Measurements from ENCODE around the gene LMOD3.

LMOD3 gene

DNA sequence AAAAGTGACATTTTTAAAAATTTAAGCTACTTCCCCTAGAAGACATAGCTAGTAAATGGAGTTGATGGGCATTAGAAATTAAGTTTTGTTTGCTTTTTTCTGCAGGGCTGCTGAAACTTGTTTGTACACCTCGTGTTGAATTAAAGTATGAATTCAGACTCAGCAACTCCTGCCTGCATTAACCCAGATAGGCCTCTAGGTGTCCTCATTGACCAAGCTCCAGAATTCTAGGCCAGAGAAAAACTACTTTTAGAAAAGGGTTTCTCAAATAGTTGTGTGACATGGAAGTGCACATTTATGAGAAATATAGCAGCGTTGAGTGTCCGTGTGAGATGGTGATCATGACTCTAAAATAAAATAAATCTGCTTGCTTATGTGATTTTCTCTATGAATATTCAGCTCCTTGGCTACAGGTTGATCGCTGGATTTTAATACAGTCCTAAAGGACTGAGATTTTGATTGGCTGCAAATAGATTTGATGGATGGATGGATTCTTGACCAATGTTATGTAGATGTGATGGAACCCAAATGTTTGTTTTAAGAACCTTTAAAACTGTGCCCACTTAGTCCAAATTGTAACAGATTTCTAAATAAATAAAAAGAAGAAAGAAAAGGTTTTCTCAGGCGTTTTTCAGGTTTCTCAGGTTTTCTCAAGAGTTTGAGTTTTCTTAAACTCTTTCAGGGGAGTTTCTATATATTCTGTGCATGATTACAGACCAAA, 39.4 kb upstream of the LMOD3 start:
- no peak overlapping the region for H3K4me3 ChIP-seq (replicated peaks; ENCODE audit: low read depth, low read length)
- TF ChIP-seq, protein P1, sequence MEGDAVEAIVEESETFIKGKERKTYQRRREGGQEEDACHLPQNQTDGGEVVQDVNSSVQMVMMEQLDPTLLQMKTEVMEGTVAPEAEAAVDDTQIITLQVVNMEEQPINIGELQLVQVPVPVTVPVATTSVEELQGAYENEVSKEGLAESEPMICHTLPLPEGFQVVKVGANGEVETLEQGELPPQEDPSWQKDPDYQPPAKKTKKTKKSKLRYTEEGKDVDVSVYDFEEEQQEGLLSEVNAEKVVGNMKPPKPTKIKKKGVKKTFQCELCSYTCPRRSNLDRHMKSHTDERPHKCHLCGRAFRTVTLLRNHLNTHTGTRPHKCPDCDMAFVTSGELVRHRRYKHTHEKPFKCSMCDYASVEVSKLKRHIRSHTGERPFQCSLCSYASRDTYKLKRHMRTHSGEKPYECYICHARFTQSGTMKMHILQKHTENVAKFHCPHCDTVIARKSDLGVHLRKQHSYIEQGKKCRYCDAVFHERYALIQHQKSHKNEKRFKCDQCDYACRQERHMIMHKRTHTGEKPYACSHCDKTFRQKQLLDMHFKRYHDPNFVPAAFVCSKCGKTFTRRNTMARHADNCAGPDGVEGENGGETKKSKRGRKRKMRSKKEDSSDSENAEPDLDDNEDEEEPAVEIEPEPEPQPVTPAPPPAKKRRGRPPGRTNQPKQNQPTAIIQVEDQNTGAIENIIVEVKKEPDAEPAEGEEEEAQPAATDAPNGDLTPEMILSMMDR (IDR thresholded peaks at IDR 0.05; ENCODE audit: low read length, missing control alignments), result peak; percentile 96
- DNase-seq (ENCODE audit: low read depth), result peak; percentile 75

DNA sequence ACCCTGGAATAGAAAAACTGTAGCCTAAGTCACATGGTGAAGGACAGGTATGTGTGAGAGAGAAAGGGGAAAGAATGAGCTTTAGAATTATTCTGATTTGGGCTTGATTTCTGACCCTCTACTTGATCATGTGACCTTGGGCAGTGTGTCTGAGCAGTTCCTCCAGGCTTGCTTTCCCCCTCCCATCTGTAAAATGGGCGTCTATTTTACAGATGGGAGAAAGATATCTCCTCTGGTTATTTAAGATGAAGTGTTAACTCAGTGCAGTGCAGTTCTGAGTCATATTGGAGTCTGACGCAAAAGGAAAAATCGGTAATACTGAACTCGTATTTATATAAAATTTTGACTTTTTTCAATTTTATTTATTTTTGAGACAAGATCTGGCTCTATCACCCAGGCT, 38.1 kb upstream of the LMOD3 start:
- TF ChIP-seq, protein P1 (IDR thresholded peaks at IDR 0.05; ENCODE audit: low read length, missing control alignments), result no peak
- H3K4me3 ChIP-seq (replicated peaks; ENCODE audit: low read depth, low read length), result no peak overlapping the region
- no peak for DNase-seq (ENCODE audit: low read depth)

DNA sequence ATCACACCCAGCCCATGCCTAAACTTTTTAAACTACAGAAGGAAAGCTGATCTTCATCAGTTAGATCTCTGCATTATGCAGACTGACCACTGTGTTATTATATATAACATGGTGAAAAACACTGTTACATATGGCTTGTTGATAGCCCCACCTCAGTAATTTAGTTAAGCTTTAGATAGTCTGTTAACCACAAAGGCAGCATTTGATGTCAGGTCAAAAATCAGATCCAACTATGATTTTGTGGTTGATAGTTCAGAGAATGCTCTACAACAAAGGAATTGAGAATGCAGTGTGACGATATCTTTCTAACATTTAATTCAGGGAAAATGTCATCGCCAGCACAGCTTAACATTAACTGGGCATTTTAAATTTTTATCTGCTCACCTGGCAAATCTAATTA, 37.7 kb upstream of the LMOD3 start:
- TF ChIP-seq, protein P1 (IDR thresholded peaks at IDR 0.05; ENCODE audit: low read length, missing control alignments), result no peak
- H3K4me3 ChIP-seq (replicated peaks; ENCODE audit: low read depth, low read length), result no peak overlapping the region
- DNase-seq (ENCODE audit: low read depth), result no peak

DNA sequence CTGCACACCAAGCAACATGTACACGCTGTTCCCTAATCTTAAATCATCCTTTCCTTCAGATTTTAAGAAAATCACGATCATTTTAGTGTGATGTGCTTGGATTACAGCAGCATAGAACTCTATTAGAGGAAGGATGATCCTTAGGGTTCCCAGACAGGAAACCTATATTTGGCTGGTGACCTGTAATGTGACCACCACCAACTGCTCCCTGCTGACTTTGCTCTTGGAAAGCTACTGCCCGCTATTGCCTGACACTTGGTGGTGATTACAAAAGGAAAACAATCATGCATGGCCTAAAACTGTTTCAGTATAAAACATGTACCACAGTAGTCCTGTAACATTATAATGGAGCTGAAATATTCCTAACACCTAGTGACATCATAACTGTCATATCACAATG, 27.2 kb upstream of the LMOD3 start:
- DNase-seq (ENCODE audit: low read depth), result no peak
- TF ChIP-seq, protein P1 (IDR thresholded peaks at IDR 0.05; ENCODE audit: low read length, missing control alignments), result no peak
- no peak overlapping the region for H3K4me3 ChIP-seq (replicated peaks; ENCODE audit: low read depth, low read length)

DNA sequence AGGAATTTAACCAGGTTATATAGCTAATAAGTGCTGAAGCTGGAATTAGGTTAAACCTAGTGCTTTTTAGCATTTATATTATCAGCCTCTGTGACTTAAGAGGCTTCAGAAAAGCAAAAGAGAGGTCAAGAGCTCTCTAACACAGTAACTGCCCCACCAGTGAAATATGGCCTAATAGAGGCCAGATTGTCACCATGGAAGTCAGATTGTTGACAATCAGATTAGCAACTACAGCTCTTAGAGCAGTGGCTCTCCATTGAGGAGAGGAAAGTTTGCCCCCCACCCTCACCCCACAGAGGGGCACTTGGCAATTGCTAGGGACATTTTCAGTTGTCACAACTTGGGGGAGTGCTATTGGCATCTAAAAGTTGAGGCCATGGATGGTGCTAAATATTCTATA, 23.3 kb upstream of the LMOD3 start:
- DNase-seq (ENCODE audit: low read depth), result no peak
- TF ChIP-seq, protein P1 (IDR thresholded peaks at IDR 0.05; ENCODE audit: low read length, missing control alignments), result no peak
- H3K4me3 ChIP-seq (replicated peaks; ENCODE audit: low read depth, low read length), result no peak overlapping the region

DNA sequence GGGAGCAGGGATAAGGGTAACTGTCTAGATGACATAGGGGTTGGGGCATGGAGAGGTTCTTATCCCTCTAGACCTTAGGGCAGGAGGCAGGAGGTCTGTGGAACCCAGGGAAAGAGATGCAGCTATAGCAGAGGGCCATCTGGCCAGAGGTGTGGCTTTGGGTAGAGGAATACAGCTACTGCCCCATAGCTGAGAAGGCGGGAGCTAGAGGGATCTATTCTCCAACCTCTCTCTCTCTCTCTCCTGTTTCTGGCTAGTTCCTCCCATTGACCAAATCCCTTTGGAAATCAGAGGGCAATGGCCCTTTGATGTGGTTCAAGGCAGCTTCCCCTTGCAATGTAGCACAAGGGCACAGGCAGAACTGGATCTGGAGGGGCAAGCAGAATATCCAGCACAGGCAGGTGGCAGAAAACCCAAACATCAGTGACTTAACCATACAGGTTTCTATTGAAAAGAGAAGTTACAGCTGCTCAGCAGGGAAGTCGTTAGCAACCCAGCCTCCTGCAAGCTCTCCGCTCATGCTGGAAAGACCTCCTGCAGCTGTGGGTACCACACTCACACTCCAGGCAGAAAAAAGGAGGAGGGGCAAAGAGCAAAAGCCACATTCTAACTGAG, 22.3 kb upstream of the LMOD3 start:
- no peak for DNase-seq (ENCODE audit: low read depth)
- TF ChIP-seq, protein P1 (IDR thresholded peaks at IDR 0.05; ENCODE audit: low read length, missing control alignments), result no peak
- no peak overlapping the region for H3K4me3 ChIP-seq (replicated peaks; ENCODE audit: low read depth, low read length)

DNA sequence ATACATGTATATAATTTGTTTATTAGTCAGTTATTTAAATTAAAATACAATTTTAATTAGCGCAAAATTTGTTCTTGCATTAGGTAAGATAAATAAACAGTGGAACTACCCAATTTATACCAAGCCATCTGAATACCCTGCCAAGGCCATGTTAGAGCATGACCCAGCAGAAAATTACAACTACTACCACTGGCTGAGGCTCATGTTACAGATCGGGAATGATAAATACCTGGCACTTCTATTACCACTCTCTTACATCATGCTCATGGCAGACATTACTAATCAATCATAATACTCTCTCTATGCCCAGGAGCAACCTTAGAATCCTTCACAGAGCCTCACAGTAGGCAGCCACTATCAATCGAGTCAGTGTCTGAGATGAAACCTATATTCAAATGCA, 21.2 kb upstream of the LMOD3 start:
- TF ChIP-seq, protein P1 (IDR thresholded peaks at IDR 0.05; ENCODE audit: low read length, missing control alignments), result no peak
- no peak overlapping the region for H3K4me3 ChIP-seq (replicated peaks; ENCODE audit: low read depth, low read length)
- peak; percentile 9 for DNase-seq (ENCODE audit: low read depth)
